H1 (cell line): ENCODE results near the gene MRTO4. TPM values are rescaled to one million over a fixed set of nuclear protein-coding genes. Genes with fewer than 3 reads are reported as not detected.

Experiments
- CTCF ChIA-PET: fragments of 300-600 bp; sonication (Branson Sonifier 250); formaldehyde crosslinking; loops from one replicate; lab custom pipeline; 2021; ENCODE audit not compliant: partially characterized antibody; lab: Charles Lee
- POLR2A ChIA-PET: fragments of 300-600 bp; sonication (Branson Sonifier 250); formaldehyde crosslinking; loops from one replicate; lab custom pipeline; 2021; ENCODE audit warnings: inconsistent platforms; ENCODE audit not compliant: partially characterized antibody; lab: Charles Lee
- DNase-seq, 2 experiments: peaks; one replicate each; pipeline versions ENCODE4 v3.0.0 to v3.0.0-alpha.2; 2010 to 2022; ENCODE audit warnings: low spot score in 2 of 2, low read depth in 1 of 2, mixed read lengths in 1 of 2
- FAIRE-seq: peaks from 2 replicates; lab custom pipeline; 2011; peaks lifted over from hg19 to GRCh38; lab: Jason Lieb, UNC
- H2AFZ ChIP-seq: 2 replicates; pipeline ENCODE4 v1.8.1; 2012; ENCODE audit warnings: low read length, inconsistent platforms
- H2AK5ac ChIP-seq: 2 replicates; pipeline ENCODE4 v1.6.1; 2013; ENCODE audit warnings: low read depth, low read length
- H2BK120ac ChIP-seq: replicated peaks from 2 replicates; pipeline ENCODE3; 2013; ENCODE audit warnings: low read depth, low read length, inconsistent platforms
- H2BK12ac ChIP-seq: 2 replicates; pipeline ENCODE4 v1.6.1; 2013; ENCODE audit warnings: low read depth, low read length
- H2BK15ac ChIP-seq: 2 replicates; pipeline ENCODE4 v1.6.1; 2013; ENCODE audit warnings: low read length
- H2BK20ac ChIP-seq: 2 replicates; pipeline ENCODE4 v1.6.1; 2013; ENCODE audit warnings: low read length
- H2BK5ac ChIP-seq: 2 replicates; pipeline ENCODE4 v1.6.1; 2013; ENCODE audit warnings: low read depth, low read length
- H3K14ac ChIP-seq: 2 replicates; pipeline ENCODE4 v1.6.1; 2013; ENCODE audit warnings: inconsistent platforms; ENCODE audit not compliant: insufficient read length
- H3K18ac ChIP-seq: 2 replicates; pipeline ENCODE4 v1.6.1; 2013; ENCODE audit warnings: low read length; ENCODE audit errors: extremely low read depth
- H3K23ac ChIP-seq: 2 replicates; pipeline ENCODE4 v1.6.1; 2013; ENCODE audit warnings: inconsistent platforms; ENCODE audit not compliant: insufficient read length
- H3K23me2 ChIP-seq: 2 replicates; pipeline ENCODE4 v1.6.1; 2013; ENCODE audit warnings: low read depth, low read length
- H3K27ac ChIP-seq: 2 replicates; pipeline ENCODE4 v1.6.1; 2011; ENCODE audit warnings: low read depth, low read length, inconsistent platforms
- H3K27me3 ChIP-seq, 4 experiments: replicated peaks in 1 of 4; 1 replicate in 1 of 4; 2 replicates in 3 of 4; pipeline versions ENCODE4 v1.6.1 to v1.8.1; 2011 to 2013; ENCODE audit warnings: low read length in 3 of 4, mild to moderate bottlenecking in 3 of 4, inconsistent platforms in 2 of 4, mixed read lengths in 2 of 4, moderate library complexity in 1 of 4; ENCODE audit not compliant: control insufficient read depth in 3 of 4, insufficient read depth in 3 of 4; ENCODE audit errors: extremely low read depth in 1 of 4
- H3K36me3 ChIP-seq, 4 experiments: 2 replicates each; pipeline versions ENCODE4 v1.6.1 to v1.8.1; 2011 to 2013; ENCODE audit warnings: mild to moderate bottlenecking in 4 of 4, low read length in 3 of 4, moderate library complexity in 2 of 4, control low read depth in 1 of 4, inconsistent platforms in 1 of 4; ENCODE audit not compliant: insufficient read depth in 4 of 4, control insufficient read depth in 2 of 4
- H3K4ac ChIP-seq: replicated peaks from 2 replicates; pipeline ENCODE3; 2013; ENCODE audit warnings: low read length, low read depth, mixed read lengths, inconsistent platforms; ENCODE audit not compliant: insufficient read length
- H3K4me1 ChIP-seq, 4 experiments: replicated peaks in 1 of 4; 1 replicate in 1 of 4; 2 replicates in 3 of 4; pipeline versions ENCODE4 v1.6.1 to v1.8.1; 2011 to 2013; ENCODE audit warnings: low read length in 3 of 4, inconsistent platforms in 2 of 4, mixed read lengths in 1 of 4; ENCODE audit not compliant: insufficient read depth in 4 of 4, control insufficient read depth in 3 of 4
- H3K4me2 ChIP-seq, 2 experiments: 2 replicates each; pipeline versions ENCODE4 v1.6.1 to v1.8.1; 2011 to 2013; ENCODE audit warnings: low read depth in 2 of 2, low read length in 2 of 2, control low read depth in 1 of 2, inconsistent platforms in 1 of 2, mild to moderate bottlenecking in 1 of 2; ENCODE audit not compliant: insufficient read depth in 1 of 2
- H3K4me3 ChIP-seq, 4 experiments: fragments of 200-600, 300-600 bp in 1 of 4; sonication (generic), shearing (Covaris generic), sonication (Bioruptor Twin) in 1 of 4; 2 replicates each; pipeline versions ENCODE4 v1.5.1 to v1.8.1; 2011 to 2016; ENCODE audit warnings: low read length in 4 of 4, low read depth in 3 of 4, control low read depth in 2 of 4, inconsistent platforms in 2 of 4, mild to moderate bottlenecking in 2 of 4, mixed read lengths in 1 of 4, moderate library complexity in 1 of 4; ENCODE audit not compliant: insufficient read depth in 2 of 4; ENCODE audit errors: extremely low read depth in 1 of 4
- H3K56ac ChIP-seq: replicated peaks from 2 replicates; pipeline ENCODE3; 2013; ENCODE audit warnings: low read depth, mild to moderate bottlenecking, mixed read lengths, low read length, inconsistent platforms; ENCODE audit not compliant: insufficient read length
- H3K79me1 ChIP-seq: 2 replicates; pipeline ENCODE4 v1.6.1; 2013; ENCODE audit warnings: low read depth, low read length, control low read depth
- H3K79me2 ChIP-seq, 2 experiments: 2 replicates each; pipeline versions ENCODE4 v1.6.1 to v1.8.1; 2012 to 2013; ENCODE audit warnings: low read length in 2 of 2, mild to moderate bottlenecking in 2 of 2, inconsistent platforms in 1 of 2; ENCODE audit not compliant: insufficient read depth in 2 of 2, control insufficient read depth in 1 of 2
- H3K9ac ChIP-seq, 4 experiments: replicated peaks in 1 of 4; 1 replicate in 1 of 4; 2 replicates in 3 of 4; pipeline versions ENCODE4 v1.6.1 to v1.8.1; 2011 to 2013; ENCODE audit warnings: low read depth in 3 of 4, low read length in 3 of 4, control low read depth in 2 of 4, mild to moderate bottlenecking in 2 of 4, moderate library complexity in 2 of 4, inconsistent platforms in 1 of 4; ENCODE audit errors: extremely low read depth in 1 of 4
- H3K9me3 ChIP-seq, 2 experiments: 2 replicates each; pipeline versions ENCODE4 v1.6.1 to v1.8.1; 2012 to 2013; ENCODE audit warnings: mild to moderate bottlenecking in 2 of 2, moderate library complexity in 2 of 2, control low read depth in 1 of 2, inconsistent platforms in 1 of 2, low read depth in 1 of 2, low read length in 1 of 2, mixed read lengths in 1 of 2; ENCODE audit not compliant: insufficient read depth in 2 of 2
- H4K20me1 ChIP-seq, 2 experiments: replicated peaks in 1 of 2; 2 replicates each; pipeline versions ENCODE3 to v1.8.1; 2011 to 2013; ENCODE audit warnings: inconsistent platforms in 2 of 2, low read length in 2 of 2, mild to moderate bottlenecking in 1 of 2; ENCODE audit not compliant: insufficient read depth in 2 of 2, control insufficient read depth in 1 of 2
- H4K5ac ChIP-seq: 2 replicates; pipeline ENCODE4 v1.6.1; 2013; ENCODE audit warnings: low read length, low read depth, mixed read lengths, inconsistent platforms; ENCODE audit not compliant: insufficient read length
- H4K8ac ChIP-seq: 2 replicates; pipeline ENCODE4 v1.8.0; 2013; ENCODE audit warnings: mild to moderate bottlenecking, moderate library complexity, low read length, inconsistent platforms; ENCODE audit not compliant: insufficient read depth; ENCODE audit errors: extremely low read depth
- H4K91ac ChIP-seq: replicated peaks from 2 replicates; pipeline ENCODE3; 2013; ENCODE audit warnings: low read length, mixed read lengths, inconsistent platforms; ENCODE audit not compliant: insufficient read length
- CHD2 ChIP-seq: IDR thresholded peaks from 2 replicates; pipeline ENCODE4 v1.6.1; 2012; ENCODE audit warnings: low read length, improper control_type of control experiment
- EGR1 ChIP-seq: IDR thresholded peaks from 2 replicates; pipeline ENCODE4 v1.6.1; 2011; ENCODE audit warnings: low read depth, low read length, borderline replicate concordance
- JUN ChIP-seq: IDR thresholded peaks from 2 replicates; pipeline ENCODE4 v1.6.1; 2011; ENCODE audit warnings: low read depth, mild to moderate bottlenecking, improper control_type of control experiment, low read length
- PHF8 ChIP-seq: fragments of 200-600 bp; sonication (generic); conservative IDR thresholded peaks from 2 replicates; pipeline ENCODE4 v1.7.1; 2012; ENCODE audit warnings: low read depth, mild to moderate bottlenecking, inconsistent platforms, low read length, moderate library complexity
- SP1 ChIP-seq: IDR thresholded peaks from 2 replicates; pipeline ENCODE4 v1.6.1; 2011; ENCODE audit warnings: low read depth, low read length
- SP2 ChIP-seq: IDR thresholded peaks from 2 replicates; pipeline ENCODE4 v1.6.1; 2012; ENCODE audit warnings: mild to moderate bottlenecking, low read length, inconsistent platforms
- SP4 ChIP-seq: IDR thresholded peaks from 2 replicates; pipeline ENCODE4 v1.6.1; 2012; ENCODE audit warnings: low read length, inconsistent platforms
- WGBS, 2 experiments: shearing (Covaris generic) in 1 of 2; methylation state at CpG; one replicate each; pipeline versions ENCODE4 v1.1.6 to v1.1.7; 2013 to 2015; ENCODE audit warnings: low lambda C conversion rate in 2 of 2, mixed read lengths in 2 of 2, inconsistent platforms in 1 of 2, low coverage in 1 of 2, missing lambda C conversion rate in 1 of 2; ENCODE audit not compliant: insufficient replicate concordance in 2 of 2, insufficient coverage in 1 of 2, insufficient read length in 1 of 2; ENCODE audit errors: extremely low coverage in 1 of 2, missing lambda C conversion rate in 1 of 2; 5-methylcytosine and 5-hydroxymethylcytosine counted together
- polyA plus RNA-seq, 7 experiments: library from polyadenylated mRNA; depleted of rRNA in 3 of 7; stranded (reverse) in 5 of 7; unstranded in 2 of 7; fragments of >200 nt in 5 of 7; fragments of 200-250 nt in 2 of 7; gene quantifications; 1 replicate in 5 of 7; 2 replicates in 1 of 7; 4 replicates in 1 of 7; pipeline versions ENCODE4 v1.2.1 to v1.2.3, GENCODE V29; 2011 to 2013; ENCODE audit warnings: missing spikeins in 2 of 7, mixed read lengths in 2 of 7
- total RNA-seq: library from RNA; stranded (reverse); fragmentation: NEBNext Ultra II Directional; extraction: Animal tissue kit (Norgen Biotek cat#: 25700); gene quantifications from 2 replicates; pipeline ENCODE4 v1.2.1, GENCODE V29; 2021
- TF ChIP-seq, protein P1 (sequence below): IDR thresholded peaks from 2 replicates; pipeline ENCODE4 v1.6.1; 2012; ENCODE audit warnings: inconsistent platforms

Gene MRTO4
- total and polyA plus RNA-seq, 2 of the 8 experiments (the other 6 are each of a cell fraction or from before 2014, with no cell fraction given), result 36.9 to 64.3 TPM

DNA sequence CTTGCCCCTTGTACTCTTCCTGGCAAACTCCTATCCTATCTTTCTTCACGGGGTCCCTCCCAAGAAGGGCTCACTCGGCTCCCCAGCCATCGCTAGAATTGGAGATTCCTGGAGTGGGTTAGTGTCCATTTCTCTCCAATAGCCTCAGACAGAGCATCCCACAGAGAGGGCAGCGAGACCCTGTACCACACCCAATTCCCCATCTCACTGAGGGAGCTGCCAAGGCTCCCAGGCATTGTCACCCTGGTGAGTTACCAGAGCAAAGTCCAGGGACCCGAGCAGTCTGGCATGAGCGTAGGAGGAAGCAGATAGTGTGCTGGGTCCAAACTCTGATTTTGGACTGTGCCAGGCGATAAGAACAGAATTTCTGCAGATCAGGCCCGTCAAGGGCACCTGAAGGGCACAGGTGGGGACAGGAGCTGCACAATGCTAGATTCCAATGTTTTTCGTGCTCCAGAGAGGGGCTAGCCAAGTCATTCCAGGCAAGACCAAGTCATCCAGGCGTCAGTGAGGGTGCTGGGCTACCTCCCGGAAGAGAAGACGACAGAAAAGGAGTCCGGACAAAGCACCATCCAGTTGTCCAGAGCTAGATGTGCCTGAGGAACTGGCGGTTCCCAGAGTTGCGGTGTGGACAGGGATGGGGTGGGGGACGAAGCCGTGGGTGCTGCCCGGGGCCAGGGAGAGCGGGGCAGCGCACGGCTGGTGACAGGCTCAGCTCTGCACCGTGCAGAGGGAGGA lies 21.7 kb downstream of the MRTO4 start:
- CTCF ChIA-PET, result interaction anchor here (0.8 kb wide), 1 partner anchor 365 kb away, joined by 3 read pairs; no protein-coding TSS in a partner anchor

More for the DNA sequence above, 21.7 kb downstream of the MRTO4 start:
- Histone ChIP-seq H3K4me1 (no peaks in the 10 kb centered on the region), H3K23ac (no peak overlapping the region), H3K27ac (no peak overlapping the region), H2BK20ac (no peak overlapping the region), H4K8ac (no peak overlapping the region), H3K4ac (no peak overlapping the region), H3K79me1 (no peaks in the 10 kb centered on the region), H3K36me3 (no peaks in the 10 kb centered on the region), H3K14ac (no peak overlapping the region), H3K23me2 (no peaks in the 10 kb centered on the region), H2AK5ac (no peak overlapping the region), H3K4me2 (no peak overlapping the region; a peak in 1 of 4 replicates), H3K27me3 (peaks cover 0 to 3% (median 1%) of the 10 kb centered on the region in 4 experiments; a peak in 1 of 7 replicates), H3K18ac (no peak overlapping the region), H4K5ac (no peak overlapping the region), H4K20me1 (no peaks in the 10 kb centered on the region), H2BK15ac (no peak overlapping the region), H2AFZ (no peak overlapping the region), H3K79me2 (no peaks in the 10 kb centered on the region), H4K91ac (no peak overlapping the region), H2BK120ac (no peak overlapping the region), H3K9me3 (no peaks in the 10 kb centered on the region), H2BK5ac (no peak overlapping the region), H3K56ac (no peak overlapping the region), H2BK12ac (no peak overlapping the region), H3K4me3 (no peak overlapping the region), H3K9ac (no peak overlapping the region)
- POLR2A ChIA-PET, result interaction anchor here (1.8 to 1.9 kb wide), 2 partner anchors 13 to 22 kb away, joined by 4 to 5 read pairs; partner anchors contain the start of genes EMC1 and MRTO4
- FAIRE-seq (no peak), DNase-seq (no peak)
- TF ChIP-seq SP4, result no peak
- TF ChIP-seq EGR1, result no peak
- TF ChIP-seq, protein P1, sequence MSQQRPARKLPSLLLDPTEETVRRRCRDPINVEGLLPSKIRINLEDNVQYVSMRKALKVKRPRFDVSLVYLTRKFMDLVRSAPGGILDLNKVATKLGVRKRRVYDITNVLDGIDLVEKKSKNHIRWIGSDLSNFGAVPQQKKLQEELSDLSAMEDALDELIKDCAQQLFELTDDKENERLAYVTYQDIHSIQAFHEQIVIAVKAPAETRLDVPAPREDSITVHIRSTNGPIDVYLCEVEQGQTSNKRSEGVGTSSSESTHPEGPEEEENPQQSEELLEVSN, result no peak
- TF ChIP-seq CHD2, result no peak
- no peak for TF ChIP-seq SP2
- TF ChIP-seq PHF8, result no peak
- TF ChIP-seq JUN, result no peak
- TF ChIP-seq SP1, result no peak
- WGBS, 2 experiments, result 87% methylated on average over 21 of the region's 22 CpGs; no CpG with 5 or more reads in 1 of the 2 experiments
